GM10266 (cell line): ENCODE measurements around the gene CELF4.

Experiments
- DNase-seq: peaks from one replicate; pipeline ENCODE4 v3.0.0; 2012; ENCODE audit errors: extremely low spot score
- CTCF ChIP-seq: IDR thresholded peaks from 2 replicates; pipeline ENCODE4 v1.5.1; 2012; ENCODE audit warnings: mild to moderate bottlenecking, low read depth; ENCODE audit not compliant: control insufficient read depth, insufficient read depth; ENCODE audit errors: missing control alignments

CELF4 gene

GRCh38 chr18:37435996-37436395 lies 129.6 kb downstream of the CELF4 start:
- no peak for TF ChIP-seq CTCF
- no peak for DNase-seq

GRCh38 chr18:37435150-37435867 lies 130.3 kb downstream of the CELF4 start:
- no peak for TF ChIP-seq CTCF
- no peak for DNase-seq

GRCh38 chr18:37434161-37434860 lies 131.3 kb downstream of the CELF4 start:
- TF ChIP-seq CTCF: no peak
- DNase-seq: no peak

GRCh38 chr18:37432436-37433195 lies 133.0 kb downstream of the CELF4 start:
- TF ChIP-seq CTCF: no peak
- no peak for DNase-seq

- no peak for DNase-seq
Measured at GRCh38 chr18:37430357-37431076, 135.1 kb downstream of the CELF4 start.

GRCh38 chr18:37429791-37430190 lies 135.8 kb downstream of the CELF4 start:
- no peak for DNase-seq
- TF ChIP-seq CTCF: no peak

More at GRCh38 chr18:37430357-37431076, 135.1 kb downstream of the CELF4 start:
- TF ChIP-seq CTCF: no peak
